Measurements from ENCODE around the gene SSPN. TPM values are rescaled to one million over a fixed set of nuclear protein-coding genes. Genes with fewer than 3 reads are reported as not detected.

SSPN gene
- total RNA-seq, 3 donors from 2014 or later (not counting 1 experiment from before 2014, with no cell fraction given) = 0.95 TPM; not detected in 2

GRCh38 chr12:26203167-26203780 lies 7.9 kb downstream of the SSPN start:
- Histone ChIP-seq H3K36me3 (ENCODE audit: control insufficient read depth, insufficient read depth, low read length) (no peaks in the 10 kb centered on the region), H3K9me3 (ENCODE audit: control insufficient read depth, insufficient read depth, low read length) (no peaks in the 10 kb centered on the region), H3K27me3 (ENCODE audit: control insufficient read depth, insufficient read depth, low read length) (no peaks in the 10 kb centered on the region), H3K4me1 (ENCODE audit: control insufficient read depth, insufficient read depth, low read length) (no peaks in the 10 kb centered on the region), H3K27ac (ENCODE audit: low read length) (no peak overlapping the region), H3K4me3 (ENCODE audit: low read length) (no peak overlapping the region)
- no peak for TF ChIP-seq CTCF (IDR thresholded peaks at IDR 0.05)
- Mint-ChIP-seq H3K27ac (no peak overlapping the region), H3K27me3 (ENCODE audit: low read depth in 2 of 2) (peaks cover 12 to 36% of the 10 kb centered on the region in 2 donors), H3K4me3 (no peak overlapping the region), H3K9me3 (no peaks in the 10 kb centered on the region), H3K36me3 (no peaks in the 10 kb centered on the region), H3K4me1 (no peaks in the 10 kb centered on the region)
- WGBS (ENCODE audit: insufficient coverage) = 96% methylated on average over 3 of the region's 4 CpGs
- DNase-seq (no peak), ATAC-seq (no peak)
- intact Hi-C loops (cut with micrococcal nuclease) = no loop called here

- intact Hi-C loops (cut with micrococcal nuclease) = no loop called here
- DNase-seq (no peak), ATAC-seq (no peak)
- H3K27me3 ChIP-seq (ENCODE audit: control insufficient read depth, insufficient read depth, low read length) = no peaks in the 10 kb centered on the region
- Mint-ChIP-seq H3K27me3 (ENCODE audit: low read depth in 2 of 2) (peaks cover 13 to 24% of the 10 kb centered on the region in 2 donors), H3K27ac (no peak overlapping the region), H3K4me1 (no peaks in the 10 kb centered on the region), H3K4me3 (no peak overlapping the region), H3K9me3 (no peaks in the 10 kb centered on the region), H3K36me3 (no peaks in the 10 kb centered on the region)
- no peaks in the 10 kb centered on the region for H3K4me1 ChIP-seq (ENCODE audit: control insufficient read depth, insufficient read depth, low read length)
- TF ChIP-seq CTCF (IDR thresholded peaks at IDR 0.05) = no peak
- 75% methylated on average over 8 of the region's 9 CpGs for WGBS (ENCODE audit: insufficient coverage)
- no peaks in the 10 kb centered on the region for H3K9me3 ChIP-seq (ENCODE audit: control insufficient read depth, insufficient read depth, low read length)
- no peak overlapping the region for H3K27ac ChIP-seq (ENCODE audit: low read length)
- no peak overlapping the region for H3K4me3 ChIP-seq (ENCODE audit: low read length)
- no peaks in the 10 kb centered on the region for H3K36me3 ChIP-seq (ENCODE audit: control insufficient read depth, insufficient read depth, low read length)
Measured at GRCh38 chr12:26204612-26205289, 9.4 kb downstream of the SSPN start.

- intact Hi-C loops (cut with micrococcal nuclease) = no loop called here
- H3K36me3 ChIP-seq (ENCODE audit: control insufficient read depth, insufficient read depth, low read length) = no peaks in the 10 kb centered on the region
- H3K4me1 ChIP-seq (ENCODE audit: control insufficient read depth, insufficient read depth, low read length) = no peaks in the 10 kb centered on the region
- H3K4me3 ChIP-seq (ENCODE audit: low read length) = no peak overlapping the region
- Mint-ChIP-seq H3K9me3 (no peaks in the 10 kb centered on the region), H3K27ac (no peak overlapping the region), H3K27me3 (ENCODE audit: low read depth in 2 of 2) (peaks cover 13 to 21% of the 10 kb centered on the region in 2 donors), H3K4me3 (no peak overlapping the region), H3K36me3 (no peaks in the 10 kb centered on the region), H3K4me1 (no peaks in the 10 kb centered on the region)
- 96% methylated on average over 2 of the region's 2 CpGs for WGBS (ENCODE audit: insufficient coverage)
- H3K27ac ChIP-seq (ENCODE audit: low read length) = no peak overlapping the region
- ATAC-seq = no peak
- no peak for DNase-seq
- TF ChIP-seq CTCF (IDR thresholded peaks at IDR 0.05) = no peak
- H3K9me3 ChIP-seq (ENCODE audit: control insufficient read depth, insufficient read depth, low read length) = no peaks in the 10 kb centered on the region
- no peaks in the 10 kb centered on the region for H3K27me3 ChIP-seq (ENCODE audit: control insufficient read depth, insufficient read depth, low read length)
Measured at GRCh38 chr12:26205298-26205697, 9.9 kb downstream of the SSPN start.
